K562 (cell line): ENCODE results near the gene C18orf63. TPM values are rescaled to one million over a fixed set of nuclear protein-coding genes. Genes with fewer than 3 reads are reported as not detected.

ENCODE experiments used
- CHCHD3 ChIP-seq: fragments of 250-450 bp; sonication (Bioruptor Pico); IDR thresholded peaks from 2 replicates; pipeline ENCODE4 v2.1.2; 2022; ENCODE audit warnings: mild to moderate bottlenecking
- COPS2 ChIP-seq: fragments of 450-650 bp; conservative IDR thresholded peaks from 2 replicates; pipeline ENCODE4 v1.6.1; 2016; ENCODE audit warnings: mild to moderate bottlenecking, moderate library complexity
- E2F5 ChIP-seq: sonication (generic); formaldehyde crosslinking; IDR thresholded peaks from 2 replicates; pipeline ENCODE4 v1.8.0; 2022; ENCODE audit warnings: mild to moderate bottlenecking, missing genetic modification reagents
- HCFC1 ChIP-seq: IDR thresholded peaks from 2 replicates; pipeline ENCODE4 v1.6.1; 2012; ENCODE audit warnings: low read depth, low read length, improper control_type of control experiment
- KLF13 ChIP-seq: fragments of 450-650 bp; IDR thresholded peaks from 2 replicates; pipeline ENCODE4 v1.6.1; 2016; ENCODE audit warnings: missing genetic modification characterization, low read depth, mild to moderate bottlenecking, missing compliant biosample characterization, moderate library complexity, borderline replicate concordance
- MTA1 ChIP-seq: fragments of 450-650 bp; IDR thresholded peaks from 2 replicates; pipeline ENCODE4 v1.6.1; 2017; ENCODE audit warnings: borderline replicate concordance
- NFE2L1 ChIP-seq: fragments of 450-650 bp; IDR thresholded peaks from 2 replicates; pipeline ENCODE4 v1.6.1; 2016; ENCODE audit warnings: missing genetic modification characterization, low read depth, mild to moderate bottlenecking, missing compliant biosample characterization, moderate library complexity, borderline replicate concordance
- NFXL1 ChIP-seq: fragments of 450-650 bp; formaldehyde crosslinking; IDR thresholded peaks from 2 replicates; pipeline ENCODE4 v1.4.0; 2021; ENCODE audit warnings: mild to moderate bottlenecking
- RFX5 ChIP-seq: IDR thresholded peaks from 2 replicates; pipeline ENCODE4 v1.6.1; 2011; ENCODE audit warnings: low read depth, mild to moderate bottlenecking, improper control_type of control experiment, low read length
- SNAPC5 ChIP-seq: fragments of 250-450 bp; sonication (Bioruptor Pico); IDR thresholded peaks from 2 replicates; pipeline ENCODE4 v1.8.0; 2021; ENCODE audit warnings: moderate library complexity, mild to moderate bottlenecking, inconsistent platforms
- SREBF2 ChIP-seq: sonication (generic); formaldehyde crosslinking; IDR thresholded peaks from 2 replicates; pipeline ENCODE4 v1.4.0; 2020; ENCODE audit warnings: mild to moderate bottlenecking, missing genetic modification reagents
- STAT6 ChIP-seq: sonication (generic); formaldehyde crosslinking; IDR thresholded peaks from 2 replicates; pipeline ENCODE4 v1.8.1; 2023; ENCODE audit warnings: mild to moderate bottlenecking, missing genetic modification reagents
- ZC3H4 ChIP-seq: sonication (generic); formaldehyde crosslinking; IDR thresholded peaks from 2 replicates; pipeline ENCODE4 v1.9.0; 2021; ENCODE audit warnings: missing genetic modification reagents, borderline replicate concordance
- ZFX ChIP-seq: sonication (generic); formaldehyde crosslinking; IDR thresholded peaks from 2 replicates; pipeline ENCODE4 v1.8.0; 2022; ENCODE audit warnings: mild to moderate bottlenecking, missing genetic modification reagents, moderate library complexity
- ZNF224 ChIP-seq: sonication (generic); formaldehyde crosslinking; IDR thresholded peaks from 2 replicates; pipeline ENCODE4 v1.8.0; 2022; ENCODE audit warnings: mild to moderate bottlenecking, missing genetic modification reagents
- polyA plus RNA-seq, 8 experiments: library from polyadenylated mRNA; depleted of rRNA in 4 of 8; stranded (reverse) in 5 of 8; unstranded in 3 of 8; fragments of >200 nt; fragmentation: Nextera tagmentation in 2 of 8; fragmentation: Illumina TruSeq in 1 of 8; extraction: Ambion mirVana in 2 of 8; extraction: Trizol in 1 of 8; gene quantifications; 2 replicates each; pipeline versions ENCODE4 v1.2.1 to v1.2.3, GENCODE V29; 2011 to 2014; ENCODE audit warnings: inconsistent platforms in 1 of 8, missing spikeins in 1 of 8
- total RNA-seq, 7 experiments: library from RNA; depleted of rRNA in 6 of 7; stranded (reverse); fragments of >200 nt in 6 of 7; fragmentation: Illumina TruSeq in 2 of 7; extraction: Trizol in 2 of 7; gene quantifications; 2 replicates each; pipeline versions ENCODE4 v1.2.1 to v1.2.3, GENCODE V29; 2011 to 2021; ENCODE audit warnings: low replicate concordance in 1 of 7
- TF ChIP-seq, protein P1 (sequence below), 2 experiments: IDR thresholded peaks in 1 of 2; conservative IDR thresholded peaks in 1 of 2; 2 replicates each; pipeline ENCODE4 v1.6.1; 2016; ENCODE audit warnings: low read depth in 2 of 2, mild to moderate bottlenecking in 1 of 2, missing compliant biosample characterization in 1 of 2, missing genetic modification characterization in 1 of 2, moderate library complexity in 1 of 2
- TF ChIP-seq, protein P2 (sequence below): fragments of 250-450 bp; sonication (Bioruptor Pico); IDR thresholded peaks from 2 replicates; pipeline ENCODE4 v1.5.0; 2021; ENCODE audit warnings: mild to moderate bottlenecking, moderate library complexity

Gene C18orf63
- total and polyA plus RNA-seq, 9 of the 15 experiments (the other 6 are each of a cell fraction or from before 2014, with no cell fraction given): not detected

DNA sequence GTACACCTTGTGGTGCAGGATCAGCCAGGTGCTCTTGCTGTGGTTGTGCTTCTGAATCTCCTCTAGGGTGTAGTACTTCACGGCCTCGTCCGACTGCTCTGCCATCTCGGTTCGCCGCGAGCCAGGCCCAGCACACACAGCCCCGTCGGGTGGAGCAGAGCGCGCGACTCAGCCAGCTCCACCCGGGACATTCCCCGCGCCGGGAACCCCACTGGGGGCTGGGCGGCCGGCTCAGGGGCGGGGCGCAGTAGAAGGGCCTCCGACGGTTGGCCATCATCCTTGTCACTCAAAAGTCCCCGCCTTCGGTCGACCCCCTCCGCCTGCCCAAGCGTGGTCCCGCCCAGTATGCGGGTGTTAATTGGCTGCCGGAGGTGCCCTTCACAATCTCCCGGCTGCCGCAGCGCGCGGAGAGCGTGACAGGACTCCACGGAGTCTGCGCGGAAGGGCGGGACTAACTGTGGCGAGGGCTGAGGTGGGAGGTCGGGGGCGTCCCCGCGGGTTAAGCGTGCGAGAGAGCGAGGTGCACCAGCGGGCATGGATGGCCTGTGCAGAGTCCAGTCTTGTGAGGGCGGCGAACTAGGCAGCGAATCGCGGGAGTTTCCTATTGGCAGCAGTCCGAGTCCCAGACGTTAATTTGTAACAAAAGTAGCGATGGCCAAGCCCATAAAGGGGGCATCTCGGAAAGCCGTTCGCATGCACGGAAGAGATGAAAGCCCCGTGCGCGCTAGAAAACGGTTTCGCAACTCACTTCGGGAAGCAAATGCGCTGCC, 23.7 kb upstream of the C18orf63 start, which contains the start of gene CYB5A (continued):
- no peak for TF ChIP-seq HCFC1
- no peak for TF ChIP-seq CHCHD3 (CRISPR knock-in tag)
- TF ChIP-seq, protein P1, sequence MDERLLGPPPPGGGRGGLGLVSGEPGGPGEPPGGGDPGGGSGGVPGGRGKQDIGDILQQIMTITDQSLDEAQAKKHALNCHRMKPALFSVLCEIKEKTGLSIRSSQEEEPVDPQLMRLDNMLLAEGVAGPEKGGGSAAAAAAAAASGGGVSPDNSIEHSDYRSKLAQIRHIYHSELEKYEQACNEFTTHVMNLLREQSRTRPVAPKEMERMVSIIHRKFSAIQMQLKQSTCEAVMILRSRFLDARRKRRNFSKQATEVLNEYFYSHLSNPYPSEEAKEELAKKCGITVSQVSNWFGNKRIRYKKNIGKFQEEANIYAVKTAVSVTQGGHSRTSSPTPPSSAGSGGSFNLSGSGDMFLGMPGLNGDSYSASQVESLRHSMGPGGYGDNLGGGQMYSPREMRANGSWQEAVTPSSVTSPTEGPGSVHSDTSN (CRISPR knock-in tag; IDR thresholded peaks at IDR 0.05; ENCODE audit: low read depth): peak; percentile 53
- TF ChIP-seq, protein P1 (tag; conservative IDR thresholded peaks at IDR 0.05; ENCODE audit: low read depth): peak; percentile 91
- TF ChIP-seq COPS2: no peak
- TF ChIP-seq, protein P2, sequence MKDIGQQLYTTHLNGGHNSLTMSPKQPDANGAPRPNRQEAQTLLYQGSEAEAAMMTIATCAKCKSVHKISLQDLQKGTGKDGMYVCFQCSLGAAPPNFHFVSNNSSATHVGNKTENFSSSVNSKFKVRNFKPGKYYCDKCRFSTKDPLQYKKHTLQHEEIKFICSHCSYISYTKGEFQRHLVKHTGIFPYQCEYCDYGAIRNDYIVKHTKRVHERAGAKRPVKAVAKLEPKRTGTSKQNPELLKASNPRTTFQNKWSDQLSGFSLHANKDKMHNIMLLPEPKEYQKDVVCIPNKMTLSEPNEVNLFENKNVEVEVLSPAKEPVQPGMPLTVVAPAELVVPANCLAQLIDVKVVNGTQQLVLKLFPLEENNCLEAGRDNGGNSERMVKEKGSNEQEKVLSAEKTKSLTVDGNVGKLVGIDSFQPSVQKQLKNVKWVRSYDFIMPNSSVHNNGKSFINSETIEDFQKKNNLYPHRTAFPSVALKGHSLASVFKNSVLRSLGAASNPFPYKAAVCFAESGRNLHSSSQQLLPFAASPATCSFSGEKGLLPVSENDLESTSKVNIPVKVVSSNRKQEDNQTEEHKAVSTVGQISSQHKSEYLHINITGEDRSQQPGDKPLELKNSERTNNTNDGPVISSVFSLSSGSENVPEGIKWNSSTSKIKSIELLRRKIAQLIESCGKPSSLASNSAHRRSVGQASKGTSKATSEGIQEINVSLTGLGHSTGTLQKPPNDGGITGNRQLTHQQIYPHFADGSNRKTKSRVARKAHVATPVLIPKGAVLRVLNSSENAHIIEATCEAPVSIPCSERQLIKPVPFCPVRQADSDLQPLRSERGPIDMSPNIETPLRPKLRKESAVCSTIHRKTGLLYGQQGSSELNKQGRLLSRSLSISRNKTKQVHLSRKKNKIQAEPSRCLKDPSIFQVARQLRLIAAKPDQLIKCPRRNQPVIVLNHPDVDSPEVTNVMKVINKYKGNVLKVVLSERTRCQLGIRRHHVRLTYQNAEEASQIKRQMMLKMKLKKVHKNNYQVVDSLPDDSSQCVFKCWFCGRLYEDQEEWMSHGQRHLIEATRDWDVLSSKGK (CRISPR knock-in tag): no peak
- TF ChIP-seq ZC3H4 (CRISPR knock-in tag): no peak
- TF ChIP-seq SNAPC5 (CRISPR knock-in tag): no peak
- no peak for TF ChIP-seq NFXL1 (CRISPR knock-in tag)
- no peak for TF ChIP-seq SREBF2 (CRISPR knock-in tag)
- TF ChIP-seq MTA1: no peak
- no peak for TF ChIP-seq NFE2L1
- no peak for TF ChIP-seq ZFX
- no peak for TF ChIP-seq KLF13
- no peak for TF ChIP-seq STAT6 (CRISPR knock-in tag)
- no peak for TF ChIP-seq E2F5 (CRISPR knock-in tag)
- TF ChIP-seq ZNF224 (CRISPR knock-in tag): no peak
- no peak for TF ChIP-seq RFX5
